CD4-positive, alpha-beta T cell treated with Interleukin-2 at 100 ng/mL for 4 hours (primary cell): ENCODE results near the gene HPGD.

Experiments
- DNase-seq: peaks from one replicate; pipeline ENCODE4 v3.0.0-alpha.2; 2020; ENCODE audit warnings: low spot score

Gene HPGD

DNA sequence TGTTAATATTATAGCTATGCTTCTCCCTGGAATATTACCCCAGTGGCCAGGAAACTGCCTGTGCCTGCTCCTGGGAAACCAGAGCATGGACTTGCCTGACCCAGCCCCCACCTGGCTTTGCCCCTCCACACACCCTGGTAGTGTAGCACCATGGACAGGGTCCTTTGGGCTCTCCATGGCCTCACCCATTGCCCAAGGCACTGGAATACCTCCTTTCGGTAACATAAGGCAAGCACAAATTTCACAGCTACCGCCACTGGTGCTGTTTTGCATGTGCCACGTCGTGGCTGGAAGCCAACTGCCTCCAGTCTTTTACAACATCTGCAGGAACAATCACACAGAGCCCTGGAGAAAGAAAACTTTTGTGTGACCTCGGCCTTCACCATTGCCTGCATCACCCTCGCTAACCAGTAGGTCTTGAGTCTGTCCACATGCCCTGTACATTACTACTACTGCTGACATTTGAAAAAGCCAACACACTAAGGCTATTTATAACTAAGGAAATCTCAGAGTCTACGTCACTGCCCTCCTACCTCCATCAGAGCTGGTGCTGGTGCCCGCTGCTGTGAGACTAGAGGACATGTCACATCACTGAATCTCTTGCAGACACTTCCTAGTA lies 47.7 kb downstream of the HPGD start:
- no peak for DNase-seq

DNA sequence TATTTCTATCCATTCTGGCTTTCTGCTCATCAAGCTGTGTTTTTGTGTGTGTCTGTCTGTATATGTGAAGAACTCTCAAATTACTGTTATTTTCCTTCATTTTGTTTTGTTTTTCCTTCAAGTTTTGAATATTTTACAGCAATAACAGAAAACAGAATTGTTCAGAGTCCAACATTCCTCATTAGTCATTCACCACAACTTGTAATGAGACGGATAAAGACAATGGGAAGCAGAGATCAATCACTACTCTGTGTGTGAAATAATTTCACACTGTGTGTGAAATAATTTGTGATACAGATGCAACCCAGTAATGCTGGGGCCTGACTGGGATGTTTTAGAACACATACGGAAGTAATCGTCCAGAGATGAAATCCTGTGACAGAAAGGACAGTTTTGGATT lies 55.2 kb downstream of the HPGD start:
- DNase-seq, result no peak

DNA sequence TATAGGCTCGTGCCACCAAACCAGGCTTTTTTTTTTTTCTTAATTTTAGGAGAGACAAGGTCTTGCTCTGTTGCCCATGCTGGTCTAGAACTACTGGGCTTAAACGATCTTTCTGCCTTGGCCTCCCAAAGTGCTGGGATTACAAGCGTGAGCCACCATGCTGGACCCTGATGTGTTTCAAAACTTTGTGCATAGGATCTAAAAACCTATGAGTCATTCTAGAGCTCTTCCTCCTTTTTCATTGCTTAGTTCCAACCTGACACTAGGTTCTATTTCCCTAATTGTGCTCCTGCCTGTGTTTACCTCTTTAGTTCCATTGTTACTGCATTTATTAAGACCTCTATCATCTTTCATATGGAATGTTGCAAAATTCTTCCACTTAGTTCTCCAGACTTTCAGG lies 57.3 kb downstream of the HPGD start:
- no peak for DNase-seq

DNA sequence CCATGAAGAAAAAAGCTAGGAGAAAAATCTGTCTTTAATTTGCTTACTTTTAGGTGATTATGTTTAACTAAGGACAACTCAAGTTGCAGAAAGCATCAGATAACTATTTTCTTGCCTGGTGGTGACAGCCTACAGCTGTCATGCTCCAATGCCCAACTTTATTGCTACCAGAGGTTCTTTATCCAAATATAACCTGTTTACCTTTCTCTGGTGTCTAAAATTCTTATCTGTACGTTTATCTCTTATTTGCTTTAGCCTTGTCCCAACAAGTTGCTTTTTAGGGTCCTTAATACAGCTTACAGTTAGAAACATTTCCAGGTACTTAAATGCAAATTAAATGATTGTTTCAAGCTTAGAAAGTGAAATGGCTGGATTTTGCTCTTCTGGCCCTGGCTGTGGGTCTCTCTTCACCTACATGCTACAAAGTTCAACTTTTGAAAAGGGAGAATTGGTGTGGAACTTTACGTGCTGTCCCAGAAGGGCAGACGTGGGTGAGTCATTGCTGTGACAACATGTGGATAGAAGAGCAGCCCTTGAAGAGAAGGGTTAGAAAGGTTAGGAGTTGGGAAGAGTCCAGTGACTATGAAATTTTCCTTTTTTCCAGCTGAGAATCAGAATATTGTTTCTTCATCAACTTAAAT lies 60.7 kb downstream of the HPGD start:
- DNase-seq, result no peak

DNA sequence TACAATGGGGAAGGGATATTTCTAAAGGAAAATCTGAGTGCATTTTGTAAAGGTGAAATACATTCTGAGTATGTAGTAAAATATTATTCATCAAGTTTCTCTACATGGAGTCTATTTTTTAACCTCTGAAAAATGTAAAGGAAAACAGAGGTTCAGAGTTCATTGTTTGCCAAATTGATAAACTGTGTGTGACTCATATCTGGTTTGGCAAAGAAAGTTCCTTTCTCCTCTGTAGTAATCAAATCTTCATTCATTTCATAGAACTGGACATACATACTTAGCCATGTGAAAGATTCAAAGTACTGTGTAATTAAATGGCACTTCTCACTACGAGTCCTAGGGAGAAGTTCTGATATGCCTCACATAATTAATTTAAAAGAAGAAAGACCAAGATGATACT lies 61.6 kb downstream of the HPGD start:
- DNase-seq, result no peak

DNA sequence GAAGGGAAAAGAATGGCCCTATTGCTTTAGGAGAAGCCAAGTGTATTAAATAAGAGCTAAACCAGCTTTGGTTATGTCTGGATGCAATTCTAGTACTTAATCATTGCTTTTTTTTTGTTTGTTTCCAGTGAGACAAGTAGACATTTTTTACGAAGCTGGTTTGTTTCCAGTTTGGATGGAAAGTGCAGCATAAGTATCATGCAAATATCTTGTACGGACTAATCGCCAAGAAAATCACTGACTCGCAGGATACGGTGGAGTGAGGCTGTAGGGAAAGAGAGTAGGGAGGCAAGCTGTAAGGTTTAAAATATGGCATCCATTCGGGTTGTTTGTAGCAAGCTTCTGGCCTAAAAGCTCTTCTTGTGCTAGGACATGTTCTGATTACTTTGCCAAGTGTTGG lies 64.8 kb downstream of the HPGD start:
- DNase-seq, result no peak

DNA sequence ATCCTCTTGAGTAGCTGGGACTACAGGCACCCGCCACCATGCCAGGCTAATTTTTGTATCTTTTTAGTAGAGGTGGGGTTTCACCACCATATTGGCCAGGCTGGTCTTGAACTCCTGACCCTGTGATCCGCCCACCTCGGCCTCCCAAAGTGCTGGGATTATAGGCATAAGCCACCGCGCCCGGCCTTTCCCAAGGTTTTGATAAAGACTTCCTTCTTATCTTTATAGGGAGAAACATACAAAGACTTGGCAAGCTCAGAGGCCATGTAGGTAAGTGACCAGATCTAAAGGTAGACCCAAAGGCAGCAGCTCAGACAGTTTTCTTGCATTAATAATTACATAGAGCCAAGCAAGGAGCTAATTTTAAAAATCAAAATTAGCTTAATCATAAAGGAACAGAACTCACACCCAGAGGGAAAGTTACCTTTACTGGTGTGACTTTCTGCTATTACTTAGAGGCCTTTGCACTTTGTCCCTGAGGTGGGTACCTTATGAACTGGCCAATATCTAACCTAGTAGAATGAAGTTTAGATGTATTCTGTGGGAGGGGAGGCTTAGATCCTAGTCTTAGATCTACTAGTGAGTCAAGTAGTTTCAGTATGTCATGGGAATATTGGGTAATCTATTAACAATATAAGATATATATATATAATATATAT lies 67.3 kb downstream of the HPGD start:
- no peak for DNase-seq

DNA sequence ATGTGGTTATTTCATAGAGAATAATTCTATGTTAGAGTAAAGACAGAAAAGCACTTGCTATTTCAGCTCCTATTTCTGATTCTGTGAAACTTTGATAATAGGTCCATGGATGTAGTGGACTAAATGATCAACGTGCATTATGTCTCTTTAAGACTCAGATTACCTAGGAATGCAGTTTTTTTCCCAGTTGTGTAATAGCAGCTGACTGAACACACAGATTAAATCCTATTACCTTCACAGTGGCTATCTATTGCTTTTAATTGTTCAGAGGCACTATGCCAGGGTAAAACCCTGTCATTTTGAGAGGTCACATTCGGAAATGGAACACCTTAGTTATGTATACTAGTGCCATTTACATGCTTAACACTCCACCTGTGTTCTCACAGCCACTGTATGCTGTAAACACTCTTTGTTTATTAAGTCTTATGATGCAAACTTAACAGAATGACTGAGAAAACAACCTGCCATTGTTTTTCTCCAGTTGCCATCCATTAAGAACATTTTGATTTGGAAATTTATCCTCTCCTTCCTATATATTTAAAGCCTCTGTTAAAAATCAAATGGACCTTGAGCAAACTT lies 70.5 kb downstream of the HPGD start:
- no peak for DNase-seq

DNA sequence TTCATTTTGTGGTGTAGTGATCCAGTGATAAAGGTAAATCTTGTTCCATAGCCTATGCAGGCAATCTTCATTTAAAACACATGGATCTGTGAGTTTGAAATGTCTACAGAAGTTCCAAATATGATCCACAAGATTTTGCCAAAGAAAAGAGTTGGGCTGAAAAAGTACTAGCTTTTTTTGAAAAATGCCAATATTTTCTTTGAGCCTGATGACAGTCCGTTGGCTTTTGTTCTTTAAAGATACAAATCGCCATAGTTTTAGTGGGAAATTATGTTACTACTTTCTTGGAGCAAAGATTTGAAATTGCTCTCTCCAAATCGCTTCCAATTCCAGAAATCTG lies 71.5 kb downstream of the HPGD start:
- no peak for DNase-seq

DNA sequence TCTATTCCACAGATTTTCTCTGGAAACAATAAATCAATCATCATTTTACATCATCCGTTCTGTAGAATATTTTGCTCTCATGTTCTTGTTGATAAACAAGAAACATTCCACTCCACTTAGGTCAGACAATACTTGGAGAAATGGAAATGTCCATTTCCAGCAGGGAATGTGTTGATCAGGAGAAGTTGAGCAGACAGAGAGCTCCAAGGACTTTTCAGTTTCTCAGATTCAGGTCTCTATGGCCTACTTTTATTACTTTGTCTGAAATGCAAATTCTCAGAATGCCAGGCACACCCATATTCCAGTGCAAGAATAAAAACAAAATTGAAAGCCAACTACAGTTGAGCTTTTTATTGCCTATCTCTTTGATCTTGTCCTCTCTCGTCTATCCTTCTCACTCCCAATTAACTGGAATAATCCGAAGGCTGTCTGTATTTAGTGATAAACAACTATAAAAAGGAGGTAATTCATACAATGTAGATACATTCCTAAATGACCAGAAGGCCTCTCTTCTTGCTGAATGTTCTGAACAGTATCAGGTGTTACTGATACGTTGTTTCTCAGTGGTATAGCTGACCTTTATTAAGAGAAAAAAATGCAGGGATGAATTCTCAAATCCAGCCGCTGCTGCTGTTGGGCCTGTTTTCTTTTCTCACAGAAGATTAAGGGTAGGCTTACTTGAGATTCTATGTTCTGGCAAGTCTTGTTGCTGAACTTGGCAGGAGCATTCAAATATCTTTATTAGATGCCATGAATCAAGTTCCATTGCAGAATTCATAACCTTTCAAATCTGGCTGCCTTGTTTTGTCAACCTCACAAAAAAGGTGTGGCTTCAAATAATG lies 72.1 kb downstream of the HPGD start:
- DNase-seq, result no peak

DNA sequence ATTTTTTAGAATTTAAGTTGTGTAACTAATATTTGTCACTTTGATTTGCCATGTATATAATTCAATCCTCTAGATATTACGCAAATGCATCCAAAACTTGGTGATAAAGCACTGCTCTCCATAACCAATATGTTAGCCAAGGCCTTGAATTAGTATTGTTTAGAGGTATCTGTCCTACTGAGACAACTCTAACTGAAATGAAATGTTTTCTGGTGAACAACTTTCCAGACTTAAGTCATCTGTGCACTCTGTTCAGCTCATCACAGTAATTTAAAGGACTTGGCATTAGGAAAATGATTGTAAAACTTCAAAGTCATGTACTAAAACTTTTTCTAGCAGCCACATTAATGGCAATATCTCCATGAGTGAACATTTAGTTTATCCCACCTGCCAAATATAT lies 73.1 kb downstream of the HPGD start:
- DNase-seq, result no peak

DNA sequence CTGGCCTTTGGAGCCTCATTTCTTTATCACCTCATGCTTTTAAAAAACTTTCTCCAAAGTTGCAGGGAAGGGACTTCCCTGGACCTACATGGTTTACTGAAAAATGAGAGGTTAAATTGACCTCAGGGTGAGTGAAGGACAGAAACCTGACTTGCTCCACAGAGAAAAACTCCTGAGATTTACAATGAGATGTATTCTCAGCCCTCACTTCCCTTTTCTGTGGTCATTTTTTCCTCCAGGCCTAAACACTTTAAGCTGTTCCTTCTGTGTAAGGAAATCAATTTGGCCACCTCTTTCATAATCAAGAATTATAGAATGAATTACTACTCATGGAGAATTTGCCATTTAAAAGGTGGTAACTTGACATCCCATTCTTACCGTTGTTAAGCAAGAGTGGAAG lies 77.9 kb downstream of the HPGD start:
- no peak for DNase-seq
